WTC11 (cell line): ENCODE data around the gene VWA3B.

Source experiments
- ATF3 ChIP-seq: sonication (generic); formaldehyde crosslinking; conservative IDR thresholded peaks from 2 replicates; pipeline ENCODE4 v1.8.1; 2022; ENCODE audit warnings: mild to moderate bottlenecking, missing genetic modification reagents
- CREM ChIP-seq: sonication (generic); formaldehyde crosslinking; IDR thresholded peaks from 2 replicates; pipeline ENCODE4 v1.8.1; 2022; ENCODE audit warnings: mild to moderate bottlenecking, missing genetic modification reagents, moderate library complexity
- HMGXB4 ChIP-seq: sonication (generic); formaldehyde crosslinking; IDR thresholded peaks from 2 replicates; pipeline ENCODE4 v1.8.1; 2023; ENCODE audit warnings: mild to moderate bottlenecking, moderate library complexity, missing genetic modification reagents
- TF ChIP-seq, protein P1 (sequence below): fragments of 200-600 bp; IDR thresholded peaks from 2 replicates; pipeline ENCODE4 v1.8.0; 2022; ENCODE audit warnings: antibody characterized with exemption
- TF ChIP-seq, protein P2 (sequence below): sonication (generic); formaldehyde crosslinking; IDR thresholded peaks from 2 replicates; pipeline ENCODE4 v1.8.0; 2022; ENCODE audit warnings: mild to moderate bottlenecking, missing genetic modification reagents

DNA sequence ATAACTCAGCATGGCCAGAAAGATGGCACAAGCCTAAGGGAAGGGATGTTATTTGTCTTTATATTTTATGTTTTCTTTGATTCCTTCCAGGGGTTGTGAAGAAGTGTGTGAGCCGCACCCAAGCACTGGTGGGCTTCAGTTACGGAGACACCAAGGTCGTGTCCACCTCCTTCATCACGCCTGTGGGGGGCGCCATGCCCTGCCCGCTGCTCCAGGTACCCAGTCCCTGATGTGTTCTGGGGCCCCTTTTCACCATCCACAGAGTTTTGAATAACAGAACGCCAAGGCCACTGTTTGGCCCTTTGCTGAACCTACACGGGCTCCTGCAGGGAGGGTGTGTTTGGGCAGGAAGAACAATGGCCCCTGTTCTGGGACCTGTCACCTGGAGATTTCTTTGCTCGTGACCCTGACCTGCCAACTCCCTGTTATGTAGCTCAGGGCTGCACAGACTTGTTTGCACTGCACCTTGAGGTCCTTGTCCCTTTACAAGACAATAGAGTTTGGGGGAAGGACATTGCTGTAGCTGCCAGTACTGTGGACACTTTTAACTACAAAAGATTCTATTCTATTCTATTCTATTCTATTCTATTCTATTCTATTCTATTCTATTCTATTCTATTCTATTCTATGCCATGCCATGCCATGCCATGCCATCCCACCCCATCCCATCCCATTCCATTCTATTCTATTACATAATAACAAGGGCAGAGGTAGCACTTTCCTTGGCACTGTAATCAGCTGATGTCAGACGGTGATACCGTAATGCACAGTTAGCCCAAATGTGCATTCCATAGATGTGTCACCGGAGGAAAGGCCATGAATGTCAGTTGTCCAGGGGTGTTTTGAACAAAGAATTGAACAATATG, 211.1 kb downstream of the VWA3B start:
- TF ChIP-seq, protein P1, sequence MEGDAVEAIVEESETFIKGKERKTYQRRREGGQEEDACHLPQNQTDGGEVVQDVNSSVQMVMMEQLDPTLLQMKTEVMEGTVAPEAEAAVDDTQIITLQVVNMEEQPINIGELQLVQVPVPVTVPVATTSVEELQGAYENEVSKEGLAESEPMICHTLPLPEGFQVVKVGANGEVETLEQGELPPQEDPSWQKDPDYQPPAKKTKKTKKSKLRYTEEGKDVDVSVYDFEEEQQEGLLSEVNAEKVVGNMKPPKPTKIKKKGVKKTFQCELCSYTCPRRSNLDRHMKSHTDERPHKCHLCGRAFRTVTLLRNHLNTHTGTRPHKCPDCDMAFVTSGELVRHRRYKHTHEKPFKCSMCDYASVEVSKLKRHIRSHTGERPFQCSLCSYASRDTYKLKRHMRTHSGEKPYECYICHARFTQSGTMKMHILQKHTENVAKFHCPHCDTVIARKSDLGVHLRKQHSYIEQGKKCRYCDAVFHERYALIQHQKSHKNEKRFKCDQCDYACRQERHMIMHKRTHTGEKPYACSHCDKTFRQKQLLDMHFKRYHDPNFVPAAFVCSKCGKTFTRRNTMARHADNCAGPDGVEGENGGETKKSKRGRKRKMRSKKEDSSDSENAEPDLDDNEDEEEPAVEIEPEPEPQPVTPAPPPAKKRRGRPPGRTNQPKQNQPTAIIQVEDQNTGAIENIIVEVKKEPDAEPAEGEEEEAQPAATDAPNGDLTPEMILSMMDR, result 0 out of 2 replicates have a peak, but pooled peaks have one; percentile 36
- TF ChIP-seq, protein P2, sequence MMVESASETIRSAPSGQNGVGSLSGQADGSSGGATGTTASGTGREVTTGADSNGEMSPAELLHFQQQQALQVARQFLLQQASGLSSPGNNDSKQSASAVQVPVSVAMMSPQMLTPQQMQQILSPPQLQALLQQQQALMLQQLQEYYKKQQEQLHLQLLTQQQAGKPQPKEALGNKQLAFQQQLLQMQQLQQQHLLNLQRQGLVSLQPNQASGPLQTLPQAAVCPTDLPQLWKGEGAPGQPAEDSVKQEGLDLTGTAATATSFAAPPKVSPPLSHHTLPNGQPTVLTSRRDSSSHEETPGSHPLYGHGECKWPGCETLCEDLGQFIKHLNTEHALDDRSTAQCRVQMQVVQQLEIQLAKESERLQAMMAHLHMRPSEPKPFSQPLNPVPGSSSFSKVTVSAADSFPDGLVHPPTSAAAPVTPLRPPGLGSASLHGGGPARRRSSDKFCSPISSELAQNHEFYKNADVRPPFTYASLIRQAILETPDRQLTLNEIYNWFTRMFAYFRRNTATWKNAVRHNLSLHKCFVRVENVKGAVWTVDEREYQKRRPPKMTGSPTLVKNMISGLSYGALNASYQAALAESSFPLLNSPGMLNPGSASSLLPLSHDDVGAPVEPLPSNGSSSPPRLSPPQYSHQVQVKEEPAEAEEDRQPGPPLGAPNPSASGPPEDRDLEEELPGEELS (CRISPR knock-in tag), result no peak
- TF ChIP-seq CREM (CRISPR knock-in tag) (no peak), ATF3 (CRISPR knock-in tag) (no peak), HMGXB4 (no peak)
